Neural cell (in vitro differentiated cells): ENCODE measurements around the gene DHX40.
"Not testable (repeated sequence)": the region's sequence is repeated elsewhere in the genome, so short reads cannot be mapped to it uniquely, and the experiment has no call there.

Experiments used
- CTCF ChIP-seq: fragments of 450-650 bp; IDR thresholded peaks from 2 replicates; pipeline ENCODE4 v1.5.1; 2014; ENCODE audit warnings: antibody characterized with exemption, mild to moderate bottlenecking, moderate library complexity; ENCODE audit not compliant: poor library complexity, severe bottlenecking
- EZH2 ChIP-seq: fragments of 200-600, 300-800 bp; shearing (Covaris generic), sonication (generic); IDR thresholded peaks from 2 replicates; pipeline ENCODE4 v1.6.1; 2014; ENCODE audit warnings: antibody characterized with exemption, low read length, borderline replicate concordance, mild to moderate bottlenecking; ENCODE audit not compliant: insufficient read depth, poor library complexity, severe bottlenecking
- POLR2AphosphoS5 ChIP-seq: IDR thresholded peaks from 2 replicates; pipeline ENCODE4 v1.6.1; 2012

- not testable (repeated sequence) for TF ChIP-seq EZH2, POLR2AphosphoS5, CTCF
Measured at GRCh38 chr17:59548985-59549384, 16.4 kb upstream of the DHX40 start.
